AG09319 (cell line): ENCODE measurements around the gene AKIRIN1.
"Not testable (repeated sequence)": the region's sequence is repeated elsewhere in the genome, so short reads cannot be mapped to it uniquely, and the experiment has no call there.

ENCODE experiments used
- DNase-seq: peaks from one replicate; pipeline ENCODE4 v3.0.0-alpha.2; 2010; ENCODE audit warnings: low read depth; ENCODE audit errors: extremely low read depth
- TF ChIP-seq, protein P1 (sequence below): IDR thresholded peaks from 2 replicates; pipeline ENCODE4 v1.5.1; 2011; ENCODE audit warnings: low read depth, mild to moderate bottlenecking, inconsistent platforms, low read length, moderate library complexity

AKIRIN1 gene

DNA sequence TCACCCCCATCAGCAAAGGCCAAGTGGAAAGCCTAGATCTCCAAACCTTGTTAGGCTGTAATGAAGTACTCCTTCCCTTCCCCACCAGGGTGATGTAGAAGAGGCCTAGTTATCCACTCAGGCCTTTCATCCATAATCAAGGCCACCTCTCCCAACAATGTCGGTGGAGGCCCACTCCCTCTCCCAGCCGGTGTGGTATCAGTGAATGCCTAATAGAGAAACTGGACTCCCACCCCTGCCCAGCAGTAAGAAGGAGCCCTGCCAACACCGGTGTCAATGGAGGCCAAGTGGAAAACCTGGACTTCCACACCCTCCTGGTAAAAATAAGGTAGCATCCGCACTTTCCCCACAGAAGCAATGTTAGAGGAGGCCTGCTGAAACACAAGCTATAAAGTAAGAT lies 58.9 kb downstream of the AKIRIN1 start:
- no peak for DNase-seq
- TF ChIP-seq, protein P1, sequence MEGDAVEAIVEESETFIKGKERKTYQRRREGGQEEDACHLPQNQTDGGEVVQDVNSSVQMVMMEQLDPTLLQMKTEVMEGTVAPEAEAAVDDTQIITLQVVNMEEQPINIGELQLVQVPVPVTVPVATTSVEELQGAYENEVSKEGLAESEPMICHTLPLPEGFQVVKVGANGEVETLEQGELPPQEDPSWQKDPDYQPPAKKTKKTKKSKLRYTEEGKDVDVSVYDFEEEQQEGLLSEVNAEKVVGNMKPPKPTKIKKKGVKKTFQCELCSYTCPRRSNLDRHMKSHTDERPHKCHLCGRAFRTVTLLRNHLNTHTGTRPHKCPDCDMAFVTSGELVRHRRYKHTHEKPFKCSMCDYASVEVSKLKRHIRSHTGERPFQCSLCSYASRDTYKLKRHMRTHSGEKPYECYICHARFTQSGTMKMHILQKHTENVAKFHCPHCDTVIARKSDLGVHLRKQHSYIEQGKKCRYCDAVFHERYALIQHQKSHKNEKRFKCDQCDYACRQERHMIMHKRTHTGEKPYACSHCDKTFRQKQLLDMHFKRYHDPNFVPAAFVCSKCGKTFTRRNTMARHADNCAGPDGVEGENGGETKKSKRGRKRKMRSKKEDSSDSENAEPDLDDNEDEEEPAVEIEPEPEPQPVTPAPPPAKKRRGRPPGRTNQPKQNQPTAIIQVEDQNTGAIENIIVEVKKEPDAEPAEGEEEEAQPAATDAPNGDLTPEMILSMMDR: no peak

DNA sequence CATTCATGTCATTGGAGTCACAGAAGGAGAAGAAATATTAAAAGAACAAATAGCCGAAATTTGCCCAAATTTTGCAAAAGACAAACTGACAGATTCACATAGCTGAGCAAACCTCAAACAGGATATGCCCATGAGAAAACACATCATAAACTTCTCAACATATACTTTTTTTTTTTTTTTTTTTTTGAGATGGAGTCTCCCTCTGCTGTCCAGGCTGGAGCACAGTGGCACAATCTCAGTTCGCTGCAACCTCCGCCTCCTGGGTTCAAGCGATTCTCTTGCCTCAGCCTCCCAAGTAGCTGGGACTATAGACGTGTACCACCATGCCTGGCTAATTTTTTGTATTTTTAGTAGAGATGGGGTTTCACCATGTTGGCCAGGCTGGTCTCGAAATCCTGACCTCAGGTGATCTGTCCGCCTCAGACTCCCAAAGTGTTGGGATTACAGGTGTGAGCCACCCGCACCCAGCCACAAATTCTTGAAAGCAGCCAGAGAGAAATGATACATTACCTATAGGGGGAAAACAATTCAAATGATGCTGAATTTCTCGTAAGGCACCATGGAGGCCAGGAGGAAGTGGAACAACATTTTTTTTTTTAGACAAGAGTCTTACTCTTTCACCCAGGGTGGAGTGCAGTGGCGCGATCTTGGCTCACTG lies 60.2 kb downstream of the AKIRIN1 start:
- DNase-seq: not testable (repeated sequence)

- no peak for DNase-seq
- TF ChIP-seq, protein P1: no peak
Observed at GRCh38 chr1:39051956-39052355, 60.9 kb downstream of the AKIRIN1 start.

DNA sequence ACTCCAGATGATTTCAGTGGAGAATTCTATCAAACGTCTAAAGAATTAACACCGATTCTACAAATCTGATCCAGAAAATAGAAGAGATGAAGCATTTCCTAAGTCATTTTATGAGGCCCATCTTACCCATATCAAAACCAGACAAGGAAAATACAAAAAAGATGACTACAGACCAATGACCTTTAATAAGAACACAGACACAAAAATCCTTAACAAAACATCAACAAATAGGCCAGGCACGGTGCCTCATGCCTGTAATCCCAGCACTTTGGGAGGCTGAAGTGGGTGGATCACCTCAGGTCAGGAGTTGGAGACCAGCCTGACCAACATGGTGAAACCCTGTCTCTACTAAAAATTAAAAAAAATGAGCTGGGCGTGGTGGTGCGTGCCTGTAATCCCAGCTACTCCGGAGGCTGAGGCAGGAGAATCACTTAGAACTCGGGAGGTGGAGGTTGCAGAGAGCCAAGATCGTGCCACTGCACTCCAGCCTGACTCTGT lies 64.2 kb downstream of the AKIRIN1 start:
- not testable (repeated sequence) for DNase-seq
